Activated CD8-positive, alpha-beta memory T cell treated with anti-CD3 and anti-CD28 coated beads for 48 hours (primary cell): ENCODE results near the gene PTGES2.
"Not testable (repeated sequence)": the region's sequence is repeated elsewhere in the genome, so short reads cannot be mapped to it uniquely, and the experiment has no call there.

Source experiments
- DNase-seq, 3 experiments: peaks; one replicate each; pipeline ENCODE4 v3.0.0-alpha.2; 2020; ENCODE audit warnings: low read depth in 2 of 3, low spot score in 2 of 3

Gene PTGES2

DNA sequence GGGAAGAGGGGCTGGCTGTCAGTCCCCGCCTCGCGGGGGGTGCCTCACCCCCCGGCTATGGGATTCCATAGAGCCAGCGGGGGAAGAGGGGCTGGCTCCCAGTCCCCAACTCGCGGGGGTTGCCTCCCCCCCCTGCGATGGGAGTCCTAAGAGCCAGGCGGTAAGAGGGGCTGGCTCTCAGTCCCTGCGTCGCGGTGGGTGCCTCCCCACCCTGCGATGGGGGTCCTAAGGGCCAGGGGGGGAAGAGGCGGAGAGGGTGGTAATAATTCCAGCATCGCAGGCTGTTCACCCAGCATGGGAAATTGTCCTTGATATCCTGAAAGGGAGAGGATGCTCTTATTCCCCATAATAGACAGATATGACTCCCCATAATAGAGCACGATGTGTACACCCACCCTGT, 12.1 kb upstream of the PTGES2 start:
- no peak for DNase-seq

DNA sequence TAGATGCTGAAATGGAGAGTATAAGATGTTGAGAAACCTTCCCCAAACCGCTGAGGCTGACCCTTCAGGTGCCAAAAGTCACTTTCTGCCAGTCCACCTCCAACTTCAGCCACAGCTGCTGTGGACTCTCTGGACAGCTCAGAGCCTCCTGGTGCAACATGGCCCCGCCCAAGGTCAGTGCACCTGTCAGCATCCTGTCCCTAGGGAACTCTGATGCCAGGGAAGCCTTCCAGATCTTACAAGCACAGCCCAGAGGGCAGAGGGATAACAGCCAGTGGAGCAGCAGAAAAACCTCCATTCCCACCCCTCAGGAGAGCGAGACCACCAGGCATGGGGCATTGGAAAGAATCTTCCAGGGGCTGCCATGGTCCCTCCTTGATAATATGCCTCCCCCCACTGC, 10.5 kb upstream of the PTGES2 start:
- no peak for DNase-seq

- no peak for DNase-seq
Observed at GRCh38 chr9:128136816-128137793, 9.6 kb upstream of the PTGES2 start.

- not testable (repeated sequence) for DNase-seq
Observed at GRCh38 chr9:128135561-128135960, 8.0 kb upstream of the PTGES2 start.

DNA sequence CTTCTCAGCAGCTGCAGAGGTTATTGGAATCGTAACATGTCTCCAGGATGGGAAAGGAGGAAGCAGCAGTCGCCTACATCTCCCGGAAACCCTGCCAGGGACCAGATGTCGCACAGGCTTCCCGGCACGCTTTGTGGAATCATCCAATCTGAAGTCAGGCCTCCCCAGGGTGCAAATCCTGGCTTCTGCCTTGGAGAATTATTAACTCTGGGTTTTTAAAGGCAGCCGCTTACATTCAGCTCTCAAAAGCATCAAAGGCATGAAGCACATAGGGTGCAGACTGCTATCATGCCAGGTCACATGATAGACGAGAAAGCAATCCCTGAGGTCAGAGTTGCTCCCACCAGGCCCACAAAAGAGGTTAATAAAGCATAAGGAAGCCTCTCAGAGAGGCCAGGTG, 4.6 kb upstream of the PTGES2 start:
- not testable (repeated sequence) for DNase-seq

- not testable (repeated sequence) for DNase-seq
Observed at GRCh38 chr9:128131346-128131745, 3.8 kb upstream of the PTGES2 start.

DNA sequence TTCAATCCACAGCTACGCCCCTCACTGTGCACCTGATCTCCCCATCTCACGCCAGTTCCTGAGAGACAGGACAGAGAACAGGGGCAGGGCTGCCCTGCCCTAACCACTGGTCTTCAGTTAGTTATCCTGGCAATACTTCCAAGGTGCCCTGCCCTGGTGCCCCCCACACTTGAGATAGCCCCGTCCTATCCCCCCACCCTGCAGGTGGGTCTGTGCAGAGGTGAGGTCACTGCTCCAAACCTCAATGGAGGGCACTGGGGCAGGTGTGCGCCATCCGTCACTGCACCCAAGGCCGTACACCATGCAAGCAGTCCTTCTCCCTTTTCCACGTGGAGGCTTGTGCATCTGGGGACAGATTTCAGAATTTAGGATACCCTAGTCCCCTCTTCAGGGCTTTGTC, 3.1 kb upstream of the PTGES2 start:
- DNase-seq, result not testable (repeated sequence)

- not testable (repeated sequence) for DNase-seq
Observed at GRCh38 chr9:128129976-128130590, 2.6 kb upstream of the PTGES2 start.

DNA sequence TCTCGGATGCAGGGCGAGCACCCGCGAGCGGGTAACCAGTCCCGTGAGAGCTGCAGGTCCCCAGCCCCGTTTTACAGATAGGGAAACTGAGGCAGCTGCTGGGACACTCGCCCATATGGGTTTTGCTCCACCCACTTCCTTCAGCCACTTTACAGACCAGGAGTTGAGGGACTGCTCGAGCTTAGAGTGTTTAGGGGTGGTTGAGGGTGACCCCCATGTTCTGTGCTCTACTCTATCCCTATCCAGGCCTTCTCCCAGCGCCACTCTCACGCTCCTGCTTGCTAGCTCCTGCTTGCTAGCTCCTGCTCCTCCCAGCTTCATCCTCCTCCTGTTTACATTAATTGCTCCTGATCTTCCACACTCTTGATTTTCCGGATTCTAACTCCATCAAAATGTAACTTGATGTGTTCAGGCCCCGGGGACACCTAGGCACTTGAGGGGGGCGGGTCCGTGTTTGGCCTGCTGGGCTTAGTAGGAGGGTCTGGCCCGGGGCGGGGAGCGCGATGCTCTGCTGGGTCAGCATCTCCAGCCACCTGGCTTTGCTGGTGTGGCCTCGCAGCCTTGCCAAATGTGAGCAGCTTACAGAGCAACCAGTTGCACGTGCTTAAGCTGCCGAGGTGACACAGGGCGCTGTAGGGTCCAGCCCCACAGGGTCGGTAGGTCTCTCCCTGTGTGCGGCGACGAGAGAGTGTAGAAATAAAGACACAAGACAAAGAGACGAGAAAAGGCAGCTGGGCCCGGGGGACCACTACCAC, 1.5 kb upstream of the PTGES2 start:
- DNase-seq, result no peak

DNA sequence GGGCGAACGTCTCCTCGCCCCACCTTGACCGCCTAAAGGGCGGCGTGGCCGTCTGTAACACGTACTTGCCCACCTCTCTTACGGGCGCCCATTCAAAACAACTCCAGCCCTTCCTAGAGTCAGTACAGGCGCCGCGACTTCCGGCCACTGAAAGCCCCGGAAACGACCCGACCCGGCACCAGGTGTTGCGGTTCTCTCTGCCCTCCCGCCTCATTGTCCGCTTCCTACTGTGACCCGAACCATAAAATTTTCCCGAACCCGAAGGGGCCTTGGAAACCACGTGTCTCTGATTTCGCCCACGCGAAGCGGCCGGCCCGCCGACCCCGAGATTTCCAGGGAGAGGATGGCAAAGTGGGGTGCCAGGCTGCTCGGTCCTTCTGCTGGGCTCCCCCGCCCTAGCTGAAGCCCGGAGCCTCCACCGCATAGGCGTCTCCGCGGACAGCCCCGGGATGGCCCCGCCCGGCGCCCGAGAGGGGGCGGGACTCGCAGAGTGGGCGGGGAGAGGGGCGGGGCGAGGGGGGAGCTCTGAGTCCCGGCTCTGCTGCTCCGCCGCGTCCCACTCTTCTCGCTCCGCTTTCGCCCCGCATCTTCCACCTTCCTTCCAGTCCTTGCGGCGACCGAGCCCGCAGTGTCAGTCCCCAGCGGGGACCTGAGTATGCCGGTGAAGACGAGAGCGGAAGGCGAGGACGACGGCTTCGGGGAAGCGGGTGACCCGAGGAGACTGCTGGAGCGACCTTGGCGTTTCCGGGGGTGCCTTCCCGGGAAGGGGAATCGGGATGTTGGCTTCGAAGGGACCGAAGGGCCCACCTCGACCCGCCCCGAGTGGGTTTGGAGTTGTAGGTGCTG, 684 bp upstream of the PTGES2 start:
- peak; percentile 71 to 88 (median 76) for DNase-seq

GRCh38 chr9:128125580-128126354, 1.8 kb downstream of the PTGES2 start:
- no peak for DNase-seq

- DNase-seq, result peak in 1 of 3 experiments; percentile 18
Observed at GRCh38 chr9:128124873-128125579, 2.5 kb downstream of the PTGES2 start.

DNA sequence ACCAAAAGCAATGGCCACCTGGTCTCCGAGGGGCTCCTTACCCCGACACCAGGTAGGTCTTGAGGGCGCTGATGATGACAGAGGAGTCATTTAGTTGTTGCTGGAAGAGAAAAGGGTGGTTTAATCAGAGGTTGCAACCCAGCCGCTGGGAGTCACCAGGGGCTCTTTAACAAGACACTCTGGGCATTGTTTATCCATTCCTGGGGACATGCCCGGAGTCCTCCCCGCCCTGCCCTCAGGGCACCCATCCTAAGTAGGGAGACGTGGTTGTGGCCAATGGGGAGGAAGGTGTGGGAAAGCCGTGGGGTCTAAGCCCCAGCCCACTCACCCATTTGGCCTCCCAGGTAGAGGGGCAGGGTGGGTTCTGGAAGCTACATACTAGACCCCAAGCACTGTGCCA, 3.1 kb downstream of the PTGES2 start:
- DNase-seq, result no peak

GRCh38 chr9:128123451-128124080, 4.0 kb downstream of the PTGES2 start:
- DNase-seq, result no peak

GRCh38 chr9:128122809-128123175, 4.7 kb downstream of the PTGES2 start:
- DNase-seq, result no peak

DNA sequence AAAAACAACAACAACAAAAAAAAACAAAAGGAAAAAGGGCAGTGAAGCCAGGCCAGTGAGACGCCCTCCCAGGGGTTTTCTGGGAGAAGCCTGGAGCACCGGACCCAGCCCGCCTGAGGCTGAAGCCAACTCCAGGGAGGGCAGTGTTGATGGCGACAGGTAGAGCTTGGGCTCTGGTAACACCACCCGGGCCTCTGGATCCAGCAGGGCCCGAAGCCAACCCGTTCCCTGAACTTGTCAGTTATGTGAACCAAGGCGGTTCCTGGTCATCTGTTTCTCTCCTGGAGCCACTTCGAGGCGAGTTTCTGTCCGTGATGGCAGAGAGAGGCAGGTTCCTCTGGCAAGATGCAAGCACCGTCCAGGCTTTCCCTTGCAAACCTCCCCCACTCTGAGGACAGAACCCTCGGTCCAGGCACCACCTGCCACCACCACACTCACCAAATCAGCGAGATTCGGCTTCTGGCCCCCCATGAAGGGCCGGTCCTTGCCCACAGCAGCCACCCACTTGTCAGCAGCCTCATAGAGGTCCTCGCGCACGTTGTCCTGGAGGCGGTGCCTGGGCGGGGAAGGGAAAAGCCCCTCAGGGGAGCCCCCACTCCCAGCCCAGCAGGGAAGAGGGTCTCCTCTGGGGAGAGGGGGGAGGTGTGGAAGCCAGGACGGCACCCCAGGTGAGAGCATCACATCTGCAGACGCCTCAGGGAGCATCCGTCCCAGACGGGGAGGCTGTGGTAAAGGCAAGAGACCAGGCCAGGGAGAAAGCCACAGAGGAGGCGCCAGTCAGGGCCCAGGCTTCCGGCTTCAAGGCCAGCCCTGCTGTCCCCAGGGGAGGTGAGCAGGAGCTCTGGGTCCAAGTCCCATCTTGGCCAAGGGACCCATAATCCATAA, 5.4 kb downstream of the PTGES2 start:
- DNase-seq, result no peak

DNA sequence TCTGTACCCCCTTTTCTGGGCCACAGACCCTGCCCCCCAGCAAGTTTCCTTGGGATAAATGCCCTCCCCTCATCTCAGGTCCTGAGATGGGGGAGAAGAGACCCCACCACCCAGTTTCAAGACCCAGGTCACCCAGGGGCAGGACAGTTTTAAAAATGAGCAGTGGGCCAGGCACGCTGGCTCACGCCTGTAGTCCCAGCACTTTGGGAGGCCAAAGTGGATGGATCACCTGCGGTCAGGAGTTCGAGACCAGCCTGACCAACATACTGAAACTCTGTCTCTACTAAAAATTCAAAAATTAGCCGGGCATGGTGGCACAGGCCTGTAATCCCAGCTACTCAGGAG, 6.1 kb downstream of the PTGES2 start:
- DNase-seq, result no peak
